ENCODE measurements around the gene GATA1. TPM values are rescaled to one million over a fixed set of nuclear protein-coding genes. Genes with fewer than 3 reads are reported as not detected.

Gene GATA1
- total and polyA plus RNA-seq, 10 of the 15 experiments (the other 5 are each of a cell fraction or from before 2014, with no cell fraction given) = 0.24 to 0.36 TPM; not detected in 8

GRCh38 chrX:48800574-48801279, 14.3 kb downstream of the GATA1 start (continued):
- TF ChIP-seq NR2C2 (IDR thresholded peaks at IDR 0.05; ENCODE audit: borderline replicate concordance, control insufficient read depth, insufficient read length, low read depth) (no peak), BACH1 (IDR thresholded peaks at IDR 0.05; ENCODE audit: borderline replicate concordance) (no peak), SKIL (IDR thresholded peaks at IDR 0.05; ENCODE audit: low read depth, poor library complexity, severe bottlenecking) (peak; percentile 51), BRCA1 (IDR thresholded peaks at IDR 0.05; ENCODE audit: low read depth, low read length) (no peak)

GRCh38 chrX:48801280-48802088, 15.1 kb downstream of the GATA1 start, which contains the start of gene HDAC6:
TSS of gene HDAC6 (plus strand) at chrX:48802067. CDS start at chrX:48802693, 626 bp downstream.
- BruUV-seq (replicated peaks) = no TSS peak
- CTCF ChIA-PET = interaction anchor here (0.7 to 1.4 kb wide), 5 partner anchors 64 to 278 kb away, joined by 3 to 4 read pairs (median 3); partner anchors contain the start of gene WDR45
- TF ChIP-seq TCF12 (IDR thresholded peaks at IDR 0.05; ENCODE audit: low read depth, low read length) = peak; percentile 79
- TF ChIP-seq YY1 (IDR thresholded peaks at IDR 0.05; ENCODE audit: low read depth, low read length) = no peak
- no peak for TF ChIP-seq MEF2B (IDR thresholded peaks at IDR 0.05; ENCODE audit: partially characterized antibody, poor library complexity, severe bottlenecking)
- peak; percentile 96 for TF ChIP-seq E2F8 (IDR thresholded peaks at IDR 0.05; ENCODE audit: low read depth, partially characterized antibody)
- peak; percentile 75 for TF ChIP-seq POLR2A (IDR thresholded peaks at IDR 0.05; ENCODE audit: low read depth, low read length)
- TF ChIP-seq MAX (IDR thresholded peaks at IDR 0.05; ENCODE audit: low read depth, low read length) = no peak
- no peak for TF ChIP-seq FOS (IDR thresholded peaks at IDR 0.05; ENCODE audit: borderline replicate concordance, extremely low read depth, insufficient read length)
- TF ChIP-seq FOXK2 (IDR thresholded peaks at IDR 0.05) = peak; percentile 57; the same call in 1 of the 2 replicates
- TF ChIP-seq TAF1 (IDR thresholded peaks at IDR 0.05; ENCODE audit: borderline replicate concordance, low read depth, low read length) = 0 out of 2 replicates have a peak, but pooled peaks have one; percentile 9
- TF ChIP-seq HCFC1 (IDR thresholded peaks at IDR 0.05; ENCODE audit: low read length) = peak; percentile 52

More at GRCh38 chrX:48801280-48802088, 15.1 kb downstream of the GATA1 start, which contains the start of gene HDAC6:
- Histone ChIP-seq H3K36me3 (ENCODE audit: control insufficient read depth in 2 of 2, insufficient read depth in 2 of 2, low read length in 1 of 2) (peaks cover 0 to 3% of the 10 kb centered on the region in 2 experiments; a peak in 1 of 4 replicates), H4K20me1 (ENCODE audit: control insufficient read depth, insufficient read depth) (no peaks in the 10 kb centered on the region), H3K4me1 (ENCODE audit: control insufficient read depth, insufficient read depth, low read length) (no peaks in the 10 kb centered on the region), H3K4me3 (peak within 1 kb of the TSS; percentile 69), H2AFZ (ENCODE audit: control insufficient read depth, low read depth, low read length) (peak within 1 kb of the TSS; percentile 98), H3K79me2 (ENCODE audit: control insufficient read depth, insufficient read depth, low read length) (no peaks in the 10 kb centered on the region; the same call in none of the 2 replicates), H3K27me3 (replicated peaks in 1 of 2; ENCODE audit: control insufficient read depth in 2 of 2, insufficient read depth in 2 of 2, low read length in 1 of 2) (no peaks in the 10 kb centered on the region), H3K4me2 (ENCODE audit: control insufficient read depth, insufficient read depth) (peak within 1 kb of the TSS; percentile 90), H3K9me3 (replicated peaks; ENCODE audit: control insufficient read depth, insufficient read depth, low read length) (no peaks in the 10 kb centered on the region), H3K27ac (ENCODE audit: control insufficient read depth, insufficient read depth) (peak within 1 kb of the TSS; percentile 94), H3K9ac (ENCODE audit: control insufficient read depth, insufficient read depth, low read length) (peak within 1 kb of the TSS; percentile 86)
- POLR2A ChIA-PET = interaction anchor here (0.9 to 1.9 kb wide), 10 partner anchors 64 to 201 kb away, joined by 3 to 10 read pairs (median 5); partner anchors contain the start of genes GRIPAP1, OTUD5, PQBP1 and TIMM17B
- ATAC-seq = peak; percentile 90
- RAD21 ChIA-PET (ENCODE audit: unreplicated experiment) = interaction anchor here (0.6 to 1.7 kb wide), 5 partner anchors 97 to 170 kb away, joined by 3 to 7 read pairs (median 4); partner anchors contain the start of genes PQBP1 and TIMM17B
- in situ Hi-C loops (cut with MboI) (loop anchor here (10.0 kb wide), 1 partner anchor 383 kb away; the partner anchor contains the start of gene PRICKLE3), intact Hi-C loops (cut with micrococcal nuclease; ENCODE audit: unreplicated experiment) (loop anchor here (5.0 kb wide), 4 partner anchors 104 to 241 kb away; partner anchors contain the start of genes OTUD5, SUV39H1 and TFE3)
- SMC1A ChIA-PET (ENCODE audit: uncharacterized antibody, unreplicated experiment) = interaction anchor here (1.0 to 1.5 kb wide), 5 partner anchors 12 to 145 kb away, joined by 3 to 4 read pairs (median 3); partner anchors contain the start of genes PQBP1 and TIMM17B
- peak; percentile 94 for DNase-seq (ENCODE audit: low read depth, low spot score)
- peak; percentile 52 for FAIRE-seq
- WGBS (ENCODE audit: insufficient coverage, insufficient replicate concordance, low lambda C conversion rate, missing lambda C conversion rate) = 35% methylated on average over 70 of the region's 89 CpGs

All from GM12878 (cell line).